NOMO-1 treated with DMSO at 0.1 percent for 48 hours (cell line): ENCODE measurements around the gene PBRM1.

Source experiments
- DNase-seq: peaks from one replicate; lab custom pipeline; 2025; ENCODE audit not compliant: unreplicated experiment; lab: John Stamatoyannopoulos, UW

Gene PBRM1

DNA sequence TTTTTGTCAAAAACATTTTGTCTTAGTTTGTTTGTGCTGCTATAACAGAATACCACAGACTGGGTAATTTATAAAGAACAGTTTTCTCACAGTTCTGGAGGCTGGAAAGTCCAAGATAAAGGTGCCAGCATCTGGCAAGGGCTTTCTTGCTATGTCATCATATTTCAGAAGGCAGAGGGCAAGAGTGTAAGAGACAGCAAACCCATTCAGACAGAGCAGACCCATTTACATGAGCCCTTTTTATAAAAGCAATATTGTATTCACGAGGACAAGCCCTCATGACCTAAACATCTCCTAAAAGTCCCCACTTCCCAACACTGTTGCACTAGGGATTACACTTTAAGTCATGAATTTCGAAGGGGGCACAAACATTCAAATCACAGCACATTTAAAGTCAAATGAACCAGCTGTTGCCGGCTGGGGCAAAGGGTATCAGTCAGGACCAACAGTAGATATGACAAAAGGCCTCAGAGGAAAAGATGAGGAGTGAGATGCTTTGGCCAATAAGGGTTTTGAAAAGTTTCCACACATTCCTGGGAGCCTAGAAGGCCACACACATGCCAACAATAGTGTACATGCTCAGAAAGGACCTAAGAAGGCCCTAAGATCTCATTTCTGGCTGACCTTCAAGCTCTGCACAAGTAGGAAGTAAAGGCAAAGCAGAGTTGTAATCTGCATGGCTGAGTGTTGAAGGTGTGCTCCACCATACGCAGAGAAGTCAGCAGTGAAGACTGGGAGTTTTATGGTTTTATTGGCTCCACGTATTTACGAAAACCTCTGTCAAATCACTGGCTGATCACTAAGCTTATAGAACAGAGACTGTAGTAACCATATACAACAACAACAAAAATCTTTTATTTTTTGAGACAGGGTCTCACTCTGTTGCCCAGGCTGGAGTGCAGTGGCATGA lies 111.4 kb downstream of the PBRM1 start:
- DNase-seq, result no peak

DNA sequence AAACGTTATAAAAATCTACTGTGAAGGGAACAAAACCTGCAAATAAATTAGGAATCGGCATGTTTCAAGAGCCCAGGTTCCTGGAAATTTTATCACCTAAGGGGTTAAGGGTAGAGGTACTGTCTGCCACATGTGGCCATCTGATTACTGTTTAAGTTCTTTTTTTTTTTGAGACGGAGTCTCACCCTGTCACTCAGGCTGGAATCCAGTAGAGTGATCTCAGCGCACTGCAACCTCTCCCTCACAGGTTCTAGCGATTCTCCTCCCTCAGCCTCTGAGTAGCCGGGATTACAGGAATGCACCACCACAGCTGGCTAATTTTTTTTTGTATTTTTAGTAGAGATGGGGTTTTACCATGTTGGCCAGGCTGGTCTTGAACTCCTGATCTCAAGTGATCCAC lies 113.5 kb downstream of the PBRM1 start:
- DNase-seq, result no peak

DNA sequence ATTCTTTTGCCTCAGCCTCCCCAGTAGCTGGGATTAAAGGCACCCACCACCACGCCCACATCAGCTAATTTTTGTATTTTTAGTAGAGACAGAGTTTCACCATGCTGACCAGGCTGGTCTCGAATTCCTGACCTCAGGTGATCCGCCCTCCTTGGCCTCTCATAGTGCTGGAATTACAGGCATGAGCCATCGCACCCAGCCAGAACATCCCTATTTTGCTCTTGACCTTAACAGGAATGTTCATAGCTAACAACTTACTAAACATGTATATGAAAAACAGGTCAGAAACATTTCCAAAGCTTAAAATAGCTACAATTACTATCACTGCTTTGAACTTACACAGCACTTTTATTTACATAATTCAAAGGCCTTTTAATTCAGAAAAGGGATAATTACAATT lies 115.6 kb downstream of the PBRM1 start:
- no peak for DNase-seq

DNA sequence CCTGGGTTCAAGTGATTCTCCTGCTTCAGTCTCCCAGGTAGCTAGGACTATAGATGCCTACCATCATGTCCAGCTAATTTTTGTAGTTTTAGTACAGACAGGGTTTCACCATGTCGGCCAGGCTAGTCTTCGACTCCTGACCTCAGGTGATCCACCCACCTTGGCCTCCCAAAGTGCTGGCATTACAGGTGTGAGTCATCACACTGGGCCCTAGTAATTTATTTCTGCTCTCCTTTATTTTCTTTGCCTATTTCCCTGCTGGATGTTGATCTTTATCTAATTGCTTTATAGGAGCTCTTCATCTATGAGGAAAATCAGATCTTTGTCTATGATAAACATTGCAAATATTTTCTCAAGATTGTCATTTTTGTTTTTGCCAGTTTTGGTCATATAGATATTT lies 117.6 kb downstream of the PBRM1 start:
- DNase-seq, result no peak

DNA sequence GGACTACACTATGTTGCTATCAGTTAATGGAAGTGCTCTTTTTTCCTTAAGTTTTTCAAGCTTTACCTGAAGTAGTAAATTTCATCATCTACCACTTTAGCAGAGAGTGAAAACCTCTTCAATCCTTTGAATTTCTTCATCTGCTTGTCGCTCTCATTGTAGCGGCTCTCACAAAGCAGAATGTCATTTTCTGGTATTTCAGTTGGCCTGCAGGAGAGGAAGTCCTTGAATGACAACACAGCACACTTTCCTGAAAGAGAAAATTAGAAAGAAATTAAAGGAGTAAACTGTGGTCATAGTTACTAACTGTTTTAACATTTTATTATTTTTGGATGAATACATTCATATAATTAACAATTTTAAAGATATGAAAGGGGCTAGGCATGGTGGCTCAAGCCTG lies 121.7 kb downstream of the PBRM1 start:
- DNase-seq, result no peak

DNA sequence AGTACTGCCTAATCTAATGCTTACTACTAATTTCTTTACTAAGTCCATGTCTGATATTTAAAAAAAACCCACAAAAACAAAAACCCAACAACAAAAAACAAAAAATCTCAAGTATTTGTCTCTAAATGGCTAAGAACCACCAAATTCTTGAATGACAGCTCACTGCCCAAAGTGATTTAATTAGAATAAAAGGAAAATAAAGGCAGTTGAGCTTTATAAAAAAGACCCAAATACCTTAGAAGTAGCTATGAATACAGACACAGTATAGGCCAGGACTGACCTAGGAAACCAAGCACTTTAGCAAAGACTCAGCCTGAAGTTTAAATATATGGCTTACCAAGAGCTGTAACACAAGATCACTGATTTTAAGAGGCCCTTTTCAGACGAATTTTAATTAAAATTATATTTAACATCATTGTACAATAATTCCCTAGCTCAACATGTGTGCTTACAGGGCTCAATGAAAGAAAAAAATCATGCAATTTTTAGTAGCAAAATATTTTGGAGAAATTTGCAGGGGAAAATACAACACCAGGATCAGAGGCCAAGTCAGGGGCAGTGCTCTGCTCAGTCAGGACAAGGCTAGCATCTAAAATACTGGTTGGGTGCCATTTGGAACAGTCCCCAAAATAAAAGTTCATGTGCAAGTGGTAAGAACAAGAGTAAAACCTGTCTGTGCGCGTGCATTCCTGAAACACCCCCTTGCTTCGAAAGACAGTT lies 124.5 kb downstream of the PBRM1 start:
- DNase-seq, result no peak

DNA sequence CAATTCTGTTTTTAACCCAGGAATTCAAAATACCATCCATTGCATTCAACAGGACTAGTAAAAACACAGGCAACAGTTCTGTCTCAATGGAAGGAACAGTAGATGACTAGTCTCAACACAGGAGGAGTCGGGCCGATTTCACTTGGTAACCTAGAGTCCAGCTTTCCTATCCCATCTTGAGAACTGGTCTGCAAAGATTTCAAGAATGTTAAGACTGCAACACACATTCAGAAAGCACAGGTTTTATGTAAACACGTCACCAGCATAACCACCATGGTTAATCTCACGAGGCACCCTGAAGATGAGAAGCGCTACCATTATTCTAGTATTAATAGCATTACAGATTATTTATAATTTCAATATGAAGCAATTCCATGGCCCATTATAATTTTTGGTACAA lies 127.3 kb downstream of the PBRM1 start:
- no peak for DNase-seq

DNA sequence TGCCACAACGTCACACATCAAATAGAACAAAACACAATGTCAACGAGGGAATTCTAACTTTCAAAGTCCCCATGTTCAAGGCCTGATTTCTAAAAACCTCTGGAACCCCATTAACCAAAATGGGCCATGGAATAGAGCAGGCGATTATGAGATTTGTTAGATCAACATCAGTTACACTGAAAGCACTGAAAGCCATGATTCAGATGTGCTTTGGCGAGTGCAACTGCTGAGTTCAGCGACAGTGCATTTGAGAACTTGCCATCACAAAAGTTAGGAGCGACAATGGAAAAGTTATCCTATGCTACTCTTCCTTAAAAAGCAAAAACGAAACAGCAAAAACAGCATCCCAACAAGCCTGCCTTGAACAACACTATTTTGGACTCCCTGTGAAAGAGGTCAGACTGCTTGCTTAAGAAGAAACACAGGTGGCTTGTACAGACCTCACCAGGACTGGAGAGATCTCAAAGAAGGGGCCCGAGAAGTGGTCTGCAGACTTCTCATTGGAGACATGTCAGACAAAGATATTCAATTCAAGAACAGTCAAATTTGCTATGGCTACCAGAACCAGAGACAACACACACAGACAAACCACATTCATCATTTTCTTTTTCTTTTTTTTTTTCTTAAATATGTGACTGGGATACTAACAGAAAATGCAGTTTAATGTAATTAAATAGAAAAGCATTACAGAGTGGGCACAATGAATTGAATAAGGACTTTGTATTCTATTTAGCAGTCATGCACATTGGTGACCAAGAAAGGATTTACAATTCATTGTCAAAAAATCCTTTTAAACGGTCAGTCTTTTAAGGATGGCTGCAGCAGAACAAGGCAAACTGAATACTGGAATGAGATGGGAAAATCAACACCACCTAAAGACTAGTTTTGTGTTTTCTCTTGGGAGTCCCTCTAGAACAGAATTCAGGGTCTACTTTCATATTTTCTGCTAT lies 128.4 kb downstream of the PBRM1 start:
- no peak for DNase-seq

DNA sequence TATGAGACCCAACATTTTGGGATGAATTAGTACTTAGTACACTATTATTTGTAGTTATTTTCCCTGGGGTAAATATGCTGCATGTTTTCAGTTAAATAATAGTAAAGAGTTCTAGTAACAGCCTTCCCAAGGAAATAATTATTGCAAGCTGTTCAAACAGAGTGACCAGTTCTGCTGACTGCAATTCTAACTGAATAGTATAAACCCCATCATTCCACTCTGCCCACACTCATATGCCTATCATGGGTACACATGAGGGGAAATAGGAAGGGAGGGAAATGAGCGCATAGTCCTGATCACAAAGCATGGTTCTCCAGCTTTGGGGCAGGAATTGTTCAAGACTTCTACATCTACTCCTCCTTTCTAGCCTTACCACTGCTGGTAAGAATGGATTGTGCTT lies 130.7 kb downstream of the PBRM1 start:
- no peak for DNase-seq

DNA sequence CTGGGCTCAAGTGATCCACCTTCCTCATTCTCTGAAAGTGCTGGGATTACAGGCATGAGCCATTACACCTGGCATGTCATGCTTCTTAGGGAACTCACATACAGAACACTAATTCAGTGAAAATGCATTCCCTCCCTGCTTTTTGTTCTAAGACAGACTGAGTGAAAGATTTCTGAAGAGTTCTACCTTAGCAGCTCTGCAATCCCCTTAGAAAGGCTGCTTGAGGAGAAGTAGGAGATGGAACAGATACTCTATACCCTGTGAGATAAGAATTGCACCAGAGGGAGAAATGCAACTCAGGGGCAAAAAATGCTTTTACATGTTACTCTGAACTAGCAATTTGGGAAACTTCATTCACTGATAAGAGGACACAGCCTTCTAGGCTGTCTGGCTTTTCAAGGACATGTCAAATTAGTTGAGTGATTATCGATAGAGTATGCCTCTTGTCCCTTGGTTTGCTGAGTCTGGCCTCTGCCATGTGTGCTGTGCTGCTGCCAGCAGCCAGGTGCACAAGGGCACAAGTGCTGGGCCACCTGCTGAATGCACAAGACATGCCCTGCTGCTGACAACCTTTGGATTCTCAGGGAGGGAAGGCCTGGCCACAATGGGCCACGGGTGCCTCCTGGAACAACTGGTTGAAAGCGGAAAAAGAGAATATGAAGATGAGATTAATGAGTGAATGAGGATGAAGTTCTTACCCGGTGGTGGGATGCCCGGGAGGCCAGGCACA lies 131.5 kb downstream of the PBRM1 start:
- no peak for DNase-seq

DNA sequence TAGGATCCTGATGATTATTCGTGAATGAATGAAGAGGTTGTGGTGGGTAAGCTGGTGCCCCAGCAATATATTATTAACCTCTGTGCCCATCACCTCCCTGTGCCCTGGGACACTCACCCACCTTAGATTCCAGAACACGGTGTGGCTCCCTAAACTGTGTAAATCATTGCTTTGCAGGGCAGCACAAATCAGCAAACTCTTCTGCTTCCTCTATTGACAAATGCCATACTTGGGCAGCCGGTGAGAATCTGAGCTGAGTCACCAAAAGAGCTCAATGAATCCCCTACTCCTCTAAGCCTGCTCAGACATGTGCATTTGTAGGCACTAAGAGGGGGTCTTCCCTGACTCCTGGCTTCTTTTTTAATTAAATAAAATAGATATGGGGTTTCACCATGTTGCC lies 133.6 kb downstream of the PBRM1 start:
- no peak for DNase-seq

DNA sequence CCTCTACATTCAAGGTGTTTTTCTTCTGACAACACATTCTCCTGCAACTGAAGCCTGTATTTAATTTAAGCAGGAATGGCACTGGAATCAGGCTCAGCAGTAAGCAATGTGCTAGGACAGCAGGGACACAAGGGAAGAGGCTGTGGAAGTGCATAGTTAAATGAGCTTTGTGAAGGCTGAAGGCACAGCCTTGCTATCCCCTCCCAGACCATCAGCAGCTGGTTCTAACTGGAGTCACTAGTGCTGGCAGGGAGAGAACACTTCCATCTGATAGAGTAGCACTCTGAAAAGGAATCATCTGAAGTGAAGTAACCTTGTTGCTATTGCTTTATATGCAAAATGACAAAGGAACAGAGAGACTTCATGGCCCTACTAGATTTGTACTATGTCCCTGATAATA lies 134.6 kb downstream of the PBRM1 start:
- DNase-seq, result no peak

DNA sequence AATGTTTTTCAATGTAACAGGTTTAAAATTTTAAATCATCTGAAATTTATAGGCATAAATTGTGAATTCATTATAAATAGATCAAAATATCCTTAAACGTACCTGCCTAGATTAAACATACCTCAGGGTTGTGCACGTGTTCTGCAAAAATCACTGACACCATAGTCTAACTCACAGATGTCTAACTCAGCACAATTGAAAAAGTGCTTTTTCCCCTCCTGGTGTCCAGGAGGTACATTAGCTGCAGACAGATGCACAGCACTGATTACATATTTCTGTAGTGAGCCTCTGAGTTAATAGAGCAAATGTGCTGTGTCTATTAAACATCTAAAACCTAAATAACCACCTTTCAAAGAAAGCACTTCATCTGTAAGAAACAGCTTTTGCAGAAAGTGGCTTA lies 138.6 kb downstream of the PBRM1 start:
- DNase-seq, result no peak

DNA sequence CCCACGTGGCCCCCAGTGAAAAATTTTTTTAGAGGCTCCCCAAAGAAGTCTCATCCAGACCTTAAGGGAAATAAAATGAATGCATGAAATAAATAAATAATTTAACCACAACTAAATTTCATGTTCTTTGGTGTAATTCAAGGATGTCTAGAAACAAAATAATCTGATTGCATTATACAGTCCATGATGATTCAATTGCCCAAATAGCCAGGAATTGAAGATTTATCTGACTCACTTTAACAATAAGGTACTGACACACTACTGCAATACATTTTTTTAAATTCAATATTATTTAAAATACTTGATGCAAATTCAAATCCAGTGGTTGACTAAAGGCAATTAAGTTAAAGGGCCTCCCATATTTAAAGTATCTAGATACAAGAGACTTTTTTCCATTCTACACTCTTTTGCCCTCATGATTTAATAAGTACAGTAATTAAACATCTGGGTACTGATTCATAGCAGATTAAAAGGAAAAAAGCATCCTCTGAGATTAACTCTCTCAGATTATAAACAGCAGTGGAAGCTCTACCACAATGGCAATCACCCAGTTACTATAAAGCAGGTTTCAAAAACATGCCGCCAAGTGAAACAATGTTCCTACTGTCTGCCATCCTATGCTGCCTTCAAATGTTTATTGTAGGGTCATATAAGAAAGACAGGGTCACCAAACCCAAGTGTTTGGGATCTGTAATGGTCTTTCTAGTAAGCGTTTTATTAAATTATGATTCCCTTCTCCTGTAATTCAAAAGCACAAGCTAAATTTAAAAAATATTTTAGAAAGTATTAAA lies 139.4 kb downstream of the PBRM1 start:
- no peak for DNase-seq

DNA sequence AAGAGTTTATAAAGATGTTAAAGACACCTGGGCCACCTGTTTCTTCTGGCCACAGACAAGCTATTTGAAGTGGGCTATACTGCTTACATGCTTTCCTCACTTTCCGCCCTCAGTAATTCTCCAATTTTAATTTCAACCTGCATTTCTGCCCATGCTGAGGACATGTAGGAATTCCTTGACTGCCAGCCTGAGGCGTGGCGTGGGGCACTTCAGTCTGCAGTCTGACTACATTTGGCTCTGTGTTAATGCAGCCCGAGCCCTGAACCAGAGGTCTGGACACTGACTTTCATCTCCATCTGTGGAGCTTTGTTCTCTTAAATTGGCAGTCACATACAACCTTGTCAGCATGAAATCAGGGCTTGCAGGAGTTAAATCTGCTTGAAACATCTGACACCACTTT lies 140.8 kb downstream of the PBRM1 start:
- DNase-seq, result no peak

DNA sequence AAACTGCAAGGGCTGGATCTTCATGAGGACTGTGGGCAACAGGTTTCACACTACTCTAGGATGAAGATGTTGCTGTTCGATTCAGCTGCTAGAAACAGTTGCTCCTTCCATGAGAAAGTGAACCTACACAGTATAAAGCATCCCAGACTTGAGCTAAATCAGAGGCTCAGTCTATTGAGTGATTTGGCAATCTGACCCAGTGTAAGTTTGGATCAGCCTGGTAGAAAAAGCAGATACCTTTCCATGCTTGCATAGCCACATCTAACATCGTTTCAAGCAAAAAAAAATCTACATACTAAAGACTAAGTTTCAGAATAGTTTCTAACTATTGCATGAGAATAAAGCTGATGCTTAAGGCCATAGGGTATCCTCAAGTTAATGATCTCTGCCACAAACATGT lies 144.7 kb downstream of the PBRM1 start:
- DNase-seq, result no peak

DNA sequence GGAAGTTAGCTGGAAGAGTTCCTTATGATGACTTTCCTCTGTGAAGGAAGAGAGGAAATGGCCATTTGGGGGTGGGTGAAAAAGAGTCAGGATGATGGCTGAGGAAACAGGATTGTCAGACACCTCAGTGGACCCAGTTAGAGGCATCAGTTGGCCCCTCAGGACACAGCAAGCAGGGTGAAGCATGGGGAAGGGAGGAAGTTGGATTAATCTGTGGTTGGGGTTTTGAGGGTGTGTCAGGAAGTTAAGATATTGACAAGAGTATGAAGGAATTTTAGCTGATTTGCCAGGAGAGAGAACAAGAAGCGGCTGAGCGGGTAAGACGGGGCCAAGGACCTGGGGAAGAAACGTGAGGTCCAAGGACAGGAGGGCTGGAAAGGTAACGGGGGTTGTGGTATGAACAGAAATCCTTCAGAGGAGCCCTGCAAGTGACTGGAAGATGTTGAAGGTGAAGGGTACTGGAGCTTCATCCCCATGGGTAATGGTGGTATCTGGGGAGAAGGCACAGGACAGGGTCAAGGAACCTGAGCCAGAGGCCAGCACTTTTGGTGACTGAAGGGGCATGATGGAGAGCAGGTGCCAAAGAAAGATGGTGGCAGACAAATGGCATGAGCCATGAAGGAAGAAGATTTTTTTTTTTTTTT lies 146.6 kb downstream of the PBRM1 start:
- DNase-seq, result peak; percentile 20

DNA sequence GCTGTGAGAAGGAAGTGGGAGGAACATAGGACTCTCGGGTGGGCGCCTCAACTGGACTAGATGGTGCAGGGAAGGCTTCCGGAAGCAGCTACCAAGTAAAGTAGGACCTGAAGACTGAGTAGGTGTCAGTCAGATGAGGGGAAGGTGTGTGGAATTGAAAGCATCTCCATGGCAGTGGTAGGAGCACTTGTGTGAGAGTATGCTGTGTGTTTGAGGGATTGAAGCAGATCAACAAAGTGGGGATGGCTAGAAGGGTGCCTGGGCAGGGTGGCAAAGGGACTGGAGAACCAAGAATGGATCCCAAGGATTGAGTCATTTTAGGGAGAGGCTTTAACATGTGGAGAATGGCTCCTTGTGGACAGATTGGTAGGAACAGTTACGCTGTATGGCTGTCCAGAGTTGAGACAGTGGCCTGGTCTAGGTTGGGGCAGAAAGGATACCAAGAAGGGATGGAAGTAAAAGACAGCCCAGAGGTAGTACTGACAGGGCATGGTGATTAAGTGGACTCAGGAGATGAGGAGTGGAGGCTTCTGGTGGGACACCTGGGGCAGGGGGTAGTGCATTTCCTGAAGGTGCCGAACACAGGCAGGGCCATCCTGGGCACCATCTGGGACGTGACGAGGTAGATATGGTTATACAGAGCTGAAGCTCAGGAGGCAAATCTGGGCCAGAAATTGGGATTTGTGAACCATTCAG lies 147.8 kb downstream of the PBRM1 start:
- no peak for DNase-seq

DNA sequence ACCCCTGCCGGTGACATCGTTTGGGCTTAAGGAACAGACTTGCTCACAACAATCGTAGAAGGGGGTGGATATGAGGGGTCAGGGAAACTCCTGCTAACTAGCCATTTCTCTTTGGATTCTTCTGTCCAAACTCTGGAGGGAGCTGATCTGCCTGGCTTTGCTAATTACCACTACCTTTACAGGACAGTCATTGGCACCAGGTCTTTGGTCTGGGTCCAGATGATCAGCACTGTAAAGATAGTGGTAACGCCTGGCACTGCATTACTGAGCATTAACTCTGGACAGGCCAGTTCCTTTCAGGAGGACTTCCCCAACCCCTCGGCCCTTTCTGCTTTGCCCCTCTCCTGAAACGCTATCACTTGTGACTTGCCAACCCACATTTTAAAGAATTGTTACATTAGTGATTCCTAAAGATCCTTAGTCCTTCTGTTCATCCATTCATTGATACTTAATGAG lies 148.5 kb downstream of the PBRM1 start:
- peak; percentile 42 for DNase-seq
